Suprapubic skin (tissue), 4 donors: ENCODE results near the gene PODNL1. TPM values are rescaled to one million over a fixed set of nuclear protein-coding genes. Genes with fewer than 3 reads are reported as not detected.

Experiments
- DNase-seq, 2 donors: peaks; one replicate each; pipeline ENCODE4 v3.0.0-alpha.2; 2019; ENCODE audit warnings: low spot score in 2 of 2
- H3K27ac ChIP-seq: fragments of 200-600 bp; sonication (generic); one replicate; pipeline ENCODE4 v1.5.1; 2019
- H3K27me3 ChIP-seq: fragments of 200-600 bp; sonication (generic); one replicate; pipeline ENCODE4 v1.5.1; 2019
- H3K36me3 ChIP-seq: fragments of 200-600 bp; sonication (generic); one replicate; pipeline ENCODE4 v1.5.1; 2019
- H3K4me1 ChIP-seq: fragments of 200-600 bp; sonication (generic); one replicate; pipeline ENCODE4 v1.5.1; 2019
- H3K4me3 ChIP-seq: fragments of 200-600 bp; sonication (generic); one replicate; pipeline ENCODE4 v1.5.1; 2019; ENCODE audit warnings: mild to moderate bottlenecking
- H3K9me3 ChIP-seq: fragments of 200-600 bp; sonication (generic); one replicate; pipeline ENCODE4 v1.5.1; 2019
- EP300 ChIP-seq: sonication (generic); formaldehyde crosslinking; IDR thresholded peaks from one replicate; pipeline ENCODE4 v1.6.1; 2017; ENCODE audit warnings: antibody characterized with exemption
- POLR2A ChIP-seq, 2 donors: fragments of 450-650 bp; IDR thresholded peaks; one replicate each; pipeline ENCODE4 v1.6.1; 2017; ENCODE audit warnings: antibody characterized with exemption in 2 of 2, mild to moderate bottlenecking in 2 of 2, moderate library complexity in 2 of 2
- POLR2AphosphoS5 ChIP-seq, 3 donors: sonication (generic); formaldehyde crosslinking; IDR thresholded peaks; one replicate each; pipeline ENCODE4 v1.6.1; 2017; ENCODE audit warnings: antibody characterized with exemption in 3 of 3
- WGBS: methylation state at CpG from one replicate; pipeline ENCODE4 v1.1.5; 2018; 5-methylcytosine and 5-hydroxymethylcytosine counted together
- total RNA-seq, 4 donors: library from RNA; depleted of rRNA; stranded (reverse); fragments of >200 nt; gene quantifications; one replicate each; pipeline ENCODE4 v1.1.0, GENCODE V29; 2016
- TF ChIP-seq, protein P1 (sequence below), 2 donors: fragments of 200-600 bp in 1 of 2; fragments of 450-650 bp in 1 of 2; sonication (generic) in 1 of 2; IDR thresholded peaks; one replicate each; pipeline ENCODE4 v1.5.1; 2016 to 2019; ENCODE audit warnings: antibody characterized with exemption in 2 of 2, mild to moderate bottlenecking in 1 of 2, moderate library complexity in 1 of 2

The PODNL1 gene
- total RNA-seq, 4 donors from 2014 or later, result 2.3 to 10.6 (median 5.7) TPM

DNA sequence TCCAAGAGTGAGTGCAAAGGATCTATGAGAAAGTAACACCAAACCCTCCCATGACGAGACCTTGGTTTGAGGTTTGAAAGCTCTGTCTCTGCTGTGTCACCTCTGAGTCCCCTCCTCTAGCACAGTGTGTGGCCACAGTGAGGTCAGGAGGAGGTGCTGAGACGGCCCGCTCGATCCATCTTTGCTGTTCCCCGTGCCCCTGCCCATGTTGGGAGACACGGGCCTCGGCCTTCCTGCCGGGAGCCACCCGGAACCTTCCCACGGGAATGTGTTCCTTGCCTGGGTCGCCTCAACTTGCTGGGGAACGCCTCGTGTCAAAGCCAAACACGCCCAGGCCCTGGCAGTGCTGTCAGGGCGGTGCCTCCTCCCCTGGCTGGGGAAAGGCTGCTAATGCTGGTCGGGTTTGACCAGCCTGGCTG, 51.2 kb downstream of the PODNL1 start:
- H3K4me1 ChIP-seq, result peaks cover 67% of the 10 kb centered on the region

DNA sequence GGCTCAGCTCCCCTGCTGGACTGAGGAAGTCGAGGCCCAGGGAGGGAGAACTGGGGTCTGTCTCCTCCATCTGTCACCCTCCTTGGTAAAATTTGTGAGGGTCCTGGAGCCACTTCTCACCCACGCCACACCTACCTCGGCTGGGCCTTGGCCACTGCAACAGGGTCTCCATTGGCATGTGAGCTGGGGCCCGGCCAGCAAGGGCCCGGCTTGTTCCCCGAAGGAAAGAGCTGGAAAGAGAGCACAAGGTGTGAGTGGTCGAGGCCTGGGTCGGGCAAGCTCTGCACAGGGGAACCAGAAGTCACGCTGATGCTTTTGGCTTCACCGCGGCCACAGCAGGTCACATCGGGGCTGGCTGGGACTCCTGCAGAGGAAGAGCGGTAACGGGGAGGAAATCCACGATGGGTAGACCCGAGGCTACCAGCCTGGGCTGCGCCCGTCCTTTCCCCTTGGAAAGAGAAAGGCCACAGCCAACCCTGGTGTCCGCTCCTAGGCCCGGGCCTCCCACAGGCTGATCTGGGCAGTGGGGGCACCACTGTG, 52.3 kb downstream of the PODNL1 start:
- Histone ChIP-seq H3K36me3 (no peaks in the 10 kb centered on the region), H3K27me3 (no peaks in the 10 kb centered on the region), H3K4me1 (peaks cover 78% of the 10 kb centered on the region), H3K9me3 (no peaks in the 10 kb centered on the region), H3K27ac (peak overlapping the region; percentile 83), H3K4me3 (peak overlapping the region; percentile 16)
- no peak for TF ChIP-seq POLR2A (IDR thresholded peaks at IDR 0.05)
- no peak for TF ChIP-seq EP300
- TF ChIP-seq, protein P1, sequence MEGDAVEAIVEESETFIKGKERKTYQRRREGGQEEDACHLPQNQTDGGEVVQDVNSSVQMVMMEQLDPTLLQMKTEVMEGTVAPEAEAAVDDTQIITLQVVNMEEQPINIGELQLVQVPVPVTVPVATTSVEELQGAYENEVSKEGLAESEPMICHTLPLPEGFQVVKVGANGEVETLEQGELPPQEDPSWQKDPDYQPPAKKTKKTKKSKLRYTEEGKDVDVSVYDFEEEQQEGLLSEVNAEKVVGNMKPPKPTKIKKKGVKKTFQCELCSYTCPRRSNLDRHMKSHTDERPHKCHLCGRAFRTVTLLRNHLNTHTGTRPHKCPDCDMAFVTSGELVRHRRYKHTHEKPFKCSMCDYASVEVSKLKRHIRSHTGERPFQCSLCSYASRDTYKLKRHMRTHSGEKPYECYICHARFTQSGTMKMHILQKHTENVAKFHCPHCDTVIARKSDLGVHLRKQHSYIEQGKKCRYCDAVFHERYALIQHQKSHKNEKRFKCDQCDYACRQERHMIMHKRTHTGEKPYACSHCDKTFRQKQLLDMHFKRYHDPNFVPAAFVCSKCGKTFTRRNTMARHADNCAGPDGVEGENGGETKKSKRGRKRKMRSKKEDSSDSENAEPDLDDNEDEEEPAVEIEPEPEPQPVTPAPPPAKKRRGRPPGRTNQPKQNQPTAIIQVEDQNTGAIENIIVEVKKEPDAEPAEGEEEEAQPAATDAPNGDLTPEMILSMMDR (IDR thresholded peaks at IDR 0.05), result no peak
- TF ChIP-seq POLR2AphosphoS5 (IDR thresholded peaks at IDR 0.05), result no peak
- WGBS, result 82% methylated on average over 16 of the region's 20 CpGs
- DNase-seq, result no peak

More for the DNA sequence above, 51.2 kb downstream of the PODNL1 start:
- Histone ChIP-seq H3K9me3 (no peaks in the 10 kb centered on the region), H3K36me3 (no peaks in the 10 kb centered on the region), H3K27ac (peak overlapping the region; percentile 83), H3K4me3 (no peak overlapping the region), H3K27me3 (no peaks in the 10 kb centered on the region)
- no peak for DNase-seq
- 37% methylated on average over 10 of the region's 16 CpGs for WGBS
- TF ChIP-seq POLR2AphosphoS5 (IDR thresholded peaks at IDR 0.05), result no peak
- TF ChIP-seq POLR2A (IDR thresholded peaks at IDR 0.05), result no peak
- TF ChIP-seq, protein P1 (IDR thresholded peaks at IDR 0.05), result no peak
- no peak for TF ChIP-seq EP300

DNA sequence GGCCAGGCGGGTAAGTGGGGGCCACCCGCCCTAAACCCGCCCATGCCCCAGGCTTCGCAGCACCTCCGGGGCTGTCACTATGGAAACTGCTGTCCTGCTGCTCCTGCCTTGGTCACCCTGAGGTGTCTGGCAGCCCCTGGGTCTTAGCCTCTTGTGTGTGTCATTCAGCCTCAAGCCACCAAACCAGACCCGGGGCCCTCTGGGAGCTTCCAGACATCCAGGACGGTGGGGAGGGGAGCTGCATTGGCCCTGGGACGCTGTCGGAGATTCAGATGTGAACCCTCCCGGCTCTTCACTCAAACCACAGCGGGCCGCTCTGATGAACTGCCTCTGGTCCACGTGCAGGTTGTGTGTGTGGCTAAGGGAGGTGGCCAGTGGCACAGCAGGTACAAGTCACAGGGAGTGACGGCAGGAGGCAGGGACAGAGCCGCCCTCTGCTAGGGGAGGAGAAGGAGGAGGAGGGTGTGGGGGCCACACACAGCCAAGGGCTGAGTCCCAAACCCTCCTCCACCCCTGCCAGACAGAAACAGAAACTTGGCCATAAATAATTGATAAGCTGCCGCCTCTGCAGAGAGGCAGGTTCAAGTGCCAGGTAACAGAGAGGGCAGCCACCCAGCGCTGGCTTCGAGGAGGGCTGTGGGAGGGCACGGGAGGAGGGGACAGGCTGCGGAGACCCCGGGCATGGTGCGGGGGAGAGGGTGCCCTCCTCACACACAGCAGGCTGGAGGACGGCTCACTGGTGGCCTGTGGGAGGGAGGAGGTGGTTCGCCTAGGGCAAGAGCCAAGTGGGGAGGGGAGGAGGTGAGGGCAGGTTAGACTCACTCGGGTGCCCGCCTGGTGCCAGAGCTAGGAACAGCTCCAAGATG, 53.3 kb downstream of the PODNL1 start:
- TF ChIP-seq POLR2A (IDR thresholded peaks at IDR 0.05), result no peak
- TF ChIP-seq, protein P1 (IDR thresholded peaks at IDR 0.05), result no peak
- TF ChIP-seq EP300, result no peak
- no peak for TF ChIP-seq POLR2AphosphoS5 (IDR thresholded peaks at IDR 0.05)
- WGBS, result 44% methylated on average over 23 of the region's 26 CpGs
- H3K36me3 ChIP-seq, result no peaks in the 10 kb centered on the region
- peak overlapping the region; percentile 83 for H3K27ac ChIP-seq
- H3K4me3 ChIP-seq, result peak overlapping the region; percentile 16
- DNase-seq, result peak in 1 of 2 donors; percentile 70
- H3K27me3 ChIP-seq, result no peaks in the 10 kb centered on the region
- H3K4me1 ChIP-seq, result peaks cover 86% of the 10 kb centered on the region
- H3K9me3 ChIP-seq, result no peaks in the 10 kb centered on the region

- 86% methylated on average over 10 of the region's 10 CpGs for WGBS
- Histone ChIP-seq H3K9me3 (no peaks in the 10 kb centered on the region), H3K36me3 (no peaks in the 10 kb centered on the region), H3K4me3 (no peak overlapping the region), H3K27me3 (no peaks in the 10 kb centered on the region), H3K27ac (peak overlapping the region; percentile 83), H3K4me1 (peaks cover 90% of the 10 kb centered on the region)
- TF ChIP-seq EP300 (no peak), POLR2A (IDR thresholded peaks at IDR 0.05) (no peak), POLR2AphosphoS5 (IDR thresholded peaks at IDR 0.05) (no peak)
- TF ChIP-seq, protein P1 (IDR thresholded peaks at IDR 0.05), result no peak
- DNase-seq, result no peak
These were observed 54.6 kb downstream of the PODNL1 start for GRCh38 chr19:13883516-13884064.

DNA sequence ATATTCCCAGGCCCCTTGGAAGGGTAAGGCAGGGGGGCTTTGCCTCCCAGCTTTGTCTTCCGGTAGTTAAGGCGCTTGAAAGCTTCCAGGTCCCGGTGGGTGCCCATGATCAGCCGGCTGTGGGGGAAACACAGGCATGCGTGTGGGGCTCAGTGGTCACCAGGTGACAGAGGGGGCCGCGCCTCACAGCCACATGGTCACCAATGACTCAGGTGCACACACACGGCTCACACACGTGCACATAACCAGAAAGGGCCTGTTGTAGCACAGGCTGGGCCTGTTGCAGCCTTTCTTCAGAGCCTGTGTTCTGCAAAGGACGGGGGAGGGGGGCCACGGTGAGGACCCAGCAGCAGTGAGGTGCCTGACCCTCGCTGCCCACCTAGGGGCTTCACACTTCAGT, 55.4 kb downstream of the PODNL1 start:
- TF ChIP-seq, protein P1 (IDR thresholded peaks at IDR 0.05), result no peak
- TF ChIP-seq POLR2AphosphoS5 (IDR thresholded peaks at IDR 0.05) (no peak), POLR2A (IDR thresholded peaks at IDR 0.05) (no peak), EP300 (no peak)
- H3K4me1 ChIP-seq, result peaks cover 82% of the 10 kb centered on the region
- WGBS, result 85% methylated on average over 4 of the region's 12 CpGs
- no peaks in the 10 kb centered on the region for H3K27me3 ChIP-seq
- no peaks in the 10 kb centered on the region for H3K36me3 ChIP-seq
- no peak for DNase-seq
- H3K9me3 ChIP-seq, result no peaks in the 10 kb centered on the region
- H3K4me3 ChIP-seq, result no peak overlapping the region
- H3K27ac ChIP-seq, result peak overlapping the region; percentile 83
